ENCODE measurements around the gene TBL1X. TPM values are rescaled to one million over a fixed set of nuclear protein-coding genes. Genes with fewer than 3 reads are reported as not detected.

TBL1X gene
- total RNA-seq, 4 donors from 2014 or later, result 27.7 to 49.1 (median 39.6) TPM

- ATAC-seq, result no peak
Measured at GRCh38 chrX:9626379-9626778, 161.5 kb downstream of the TBL1X start.

GRCh38 chrX:9627922-9628321 is 163.1 kb downstream of the TBL1X start:
- no peaks in the 10 kb centered on the region for H3K27me3 ChIP-seq

More at GRCh38 chrX:9626379-9626778, 161.5 kb downstream of the TBL1X start:
- no peaks in the 10 kb centered on the region for H3K4me1 ChIP-seq
- no peak overlapping the region for H3K4me3 ChIP-seq
- TF ChIP-seq POLR2AphosphoS5 (IDR thresholded peaks at IDR 0.05), result no peak
- TF ChIP-seq CTCF (IDR thresholded peaks at IDR 0.05), result no peak
- no peak for TF ChIP-seq EP300 (IDR thresholded peaks at IDR 0.05)
- no peak for TF ChIP-seq POLR2A (IDR thresholded peaks at IDR 0.05)
- H3K27me3 ChIP-seq, result no peaks in the 10 kb centered on the region
- no peaks in the 10 kb centered on the region for H3K36me3 ChIP-seq
- WGBS, 2 donors (ENCODE audit: low coverage in 1 of 2), result 81% methylated on average over 5 of the region's 7 CpGs; no CpG with 5 or more reads in 1 of the 2 donors
- H3K27ac ChIP-seq, result no peak overlapping the region
- no peaks in the 10 kb centered on the region for H3K9me3 ChIP-seq

GRCh38 chrX:9628779-9629493 is 164.1 kb downstream of the TBL1X start:
- Histone ChIP-seq H3K36me3 (no peaks in the 10 kb centered on the region), H3K27ac (no peak overlapping the region), H3K9me3 (no peaks in the 10 kb centered on the region), H3K4me1 (peaks cover 0 to 8% (median 0%) of the 10 kb centered on the region in 3 donors), H3K4me3 (no peak overlapping the region), H3K27me3 (no peaks in the 10 kb centered on the region)
- 96% methylated on average over 3 of the region's 6 CpGs; no CpG with 5 or more reads in 1 of the 2 donors for WGBS, 2 donors (ENCODE audit: low coverage in 1 of 2)
- no peak for TF ChIP-seq CTCF (IDR thresholded peaks at IDR 0.05)
- TF ChIP-seq POLR2A (IDR thresholded peaks at IDR 0.05), result no peak
- ATAC-seq, result no peak

More at GRCh38 chrX:9627922-9628321, 163.1 kb downstream of the TBL1X start:
- ATAC-seq, result no peak
- no peaks in the 10 kb centered on the region for H3K36me3 ChIP-seq
- H3K27ac ChIP-seq, result no peak overlapping the region
- no peak overlapping the region for H3K4me3 ChIP-seq
- no CpG with 5 or more reads among the region's 1 CpG for WGBS, 2 donors (ENCODE audit: low coverage in 1 of 2)
- no peaks in the 10 kb centered on the region for H3K9me3 ChIP-seq
- TF ChIP-seq POLR2AphosphoS5 (IDR thresholded peaks at IDR 0.05) (no peak), POLR2A (IDR thresholded peaks at IDR 0.05) (no peak), CTCF (IDR thresholded peaks at IDR 0.05) (no peak)
- no peaks in the 10 kb centered on the region for H3K4me1 ChIP-seq

- Histone ChIP-seq H3K36me3 (no peaks in the 10 kb centered on the region), H3K27me3 (no peaks in the 10 kb centered on the region), H3K4me1 (peaks cover 0 to 28% (median 0%) of the 10 kb centered on the region in 3 donors), H3K4me3 (no peak overlapping the region), H3K9me3 (no peaks in the 10 kb centered on the region), H3K27ac (peak overlapping the region; percentile 20 to 71 (median 71))
- TF ChIP-seq POLR2AphosphoS5 (IDR thresholded peaks at IDR 0.05) (peak; percentile 30), POLR2A (IDR thresholded peaks at IDR 0.05) (no peak)
- 19 to 55% methylated on average over 4 of the region's 7 CpGs for WGBS, 2 donors (ENCODE audit: low coverage in 1 of 2)
- ATAC-seq, result no peak
Measured at GRCh38 chrX:9634551-9634950, 169.7 kb downstream of the TBL1X start.

GRCh38 chrX:9635368-9635767 is 170.5 kb downstream of the TBL1X start:
- peak; percentile 15 for ATAC-seq
- Histone ChIP-seq H3K4me1 (peaks cover 0 to 28% (median 0%) of the 10 kb centered on the region in 3 donors), H3K27me3 (no peaks in the 10 kb centered on the region), H3K36me3 (no peaks in the 10 kb centered on the region), H3K4me3 (no peak overlapping the region), H3K9me3 (no peaks in the 10 kb centered on the region), H3K27ac (peak overlapping the region; percentile 20 to 71 (median 71))
- WGBS, 2 donors (ENCODE audit: low coverage in 1 of 2), result 40% methylated on average over 1 of the region's 4 CpGs; no CpG with 5 or more reads in 1 of the 2 donors
- TF ChIP-seq EP300 (IDR thresholded peaks at IDR 0.05), result no peak
- no peak for TF ChIP-seq CTCF (IDR thresholded peaks at IDR 0.05)
- TF ChIP-seq POLR2A (IDR thresholded peaks at IDR 0.05), result no peak
- TF ChIP-seq POLR2AphosphoS5 (IDR thresholded peaks at IDR 0.05), result no peak
